Nephron (organoid): ENCODE results near the gene ZNRF1.
A peak's percentile ranks its signal among the peaks of the same experiment; 100 is the strongest.

ENCODE experiments used
- H3K27ac Mint-ChIP-seq, 3 experiments: 2 replicates each; pipeline ENCODE4 v1.8.0; 2020; ENCODE audit warnings: mixed read lengths in 3 of 3, mild to moderate bottlenecking in 2 of 3, moderate library complexity in 1 of 3
- H3K27me3 Mint-ChIP-seq: 2 replicates; pipeline ENCODE4 v1.8.0; 2021; ENCODE audit warnings: low read depth, mild to moderate bottlenecking, moderate library complexity, mixed read lengths
- H3K36me3 Mint-ChIP-seq: 2 replicates; pipeline ENCODE4 v1.8.0; 2020; ENCODE audit warnings: low read depth, mixed read lengths
- H3K4me1 Mint-ChIP-seq: 2 replicates; pipeline ENCODE4 v1.8.0; 2020; ENCODE audit warnings: mixed read lengths
- H3K4me3 Mint-ChIP-seq, 3 experiments: 2 replicates each; pipeline ENCODE4 v1.8.0; 2020; ENCODE audit warnings: mild to moderate bottlenecking in 3 of 3, mixed read lengths in 3 of 3, moderate library complexity in 2 of 3
- H3K9me3 Mint-ChIP-seq: 2 replicates; pipeline ENCODE4 v1.8.0; 2020; ENCODE audit warnings: mixed read lengths
- CTCF ChIP-seq, 3 experiments: fragments of 200-600 bp; sonication (generic); IDR thresholded peaks; one replicate each; pipeline ENCODE4 v1.5.0; 2021; ENCODE audit warnings: antibody characterized with exemption in 3 of 3; ENCODE audit not compliant: unreplicated experiment in 3 of 3

ZNRF1 gene

GRCh38 chr16:75043175-75043895, 44.5 kb downstream of the ZNRF1 start:
- no peak for TF ChIP-seq CTCF (IDR thresholded peaks at IDR 0.05; ENCODE audit: unreplicated experiment in 3 of 3)
- Mint-ChIP-seq H3K36me3 (peaks cover 24% of the 10 kb centered on the region), H3K27me3 (no peaks in the 10 kb centered on the region), H3K4me3 (no peak overlapping the region), H3K4me1 (peaks cover 41% of the 10 kb centered on the region), H3K9me3 (no peaks in the 10 kb centered on the region), H3K27ac (peak overlapping the region; percentile 44 to 85 (median 66))

GRCh38 chr16:75044800-75045361, 46.1 kb downstream of the ZNRF1 start:
- Mint-ChIP-seq H3K4me3 (peak overlapping the region in 1 of 3 experiments; percentile 41), H3K36me3 (peaks cover 27% of the 10 kb centered on the region), H3K27ac (peak overlapping the region; percentile 27 to 65 (median 63)), H3K4me1 (peaks cover 41% of the 10 kb centered on the region), H3K9me3 (peaks cover 4% of the 10 kb centered on the region), H3K27me3 (no peaks in the 10 kb centered on the region)
- no peak for TF ChIP-seq CTCF (IDR thresholded peaks at IDR 0.05; ENCODE audit: unreplicated experiment in 3 of 3)

GRCh38 chr16:75045424-75045823, 46.6 kb downstream of the ZNRF1 start:
- no peak overlapping the region for H3K4me3 Mint-ChIP-seq
- no peaks in the 10 kb centered on the region for H3K27me3 Mint-ChIP-seq
- peaks cover 41% of the 10 kb centered on the region for H3K4me1 Mint-ChIP-seq
- no peak for TF ChIP-seq CTCF (IDR thresholded peaks at IDR 0.05; ENCODE audit: unreplicated experiment in 3 of 3)
- H3K36me3 Mint-ChIP-seq = peaks cover 26% of the 10 kb centered on the region
- H3K27ac Mint-ChIP-seq = peak overlapping the region; percentile 27 to 65 (median 63)
- H3K9me3 Mint-ChIP-seq = peaks cover 5% of the 10 kb centered on the region

- peaks cover 35% of the 10 kb centered on the region for H3K36me3 Mint-ChIP-seq
- TF ChIP-seq CTCF (IDR thresholded peaks at IDR 0.05; ENCODE audit: unreplicated experiment in 3 of 3) = no peak
- H3K4me1 Mint-ChIP-seq = peaks cover 34% of the 10 kb centered on the region
- peaks cover 5% of the 10 kb centered on the region for H3K9me3 Mint-ChIP-seq
- no peak overlapping the region for H3K4me3 Mint-ChIP-seq
- H3K27me3 Mint-ChIP-seq = no peaks in the 10 kb centered on the region
- peak overlapping the region in 2 of 3 experiments; percentile 11 to 14 for H3K27ac Mint-ChIP-seq
Measured at GRCh38 chr16:75048054-75048453, 49.2 kb downstream of the ZNRF1 start.

- H3K36me3 Mint-ChIP-seq = peaks cover 35% of the 10 kb centered on the region
- peak overlapping the region in 1 of 3 experiments; percentile 11 for H3K27ac Mint-ChIP-seq
- peaks cover 29% of the 10 kb centered on the region for H3K4me1 Mint-ChIP-seq
- H3K4me3 Mint-ChIP-seq = no peak overlapping the region
- H3K9me3 Mint-ChIP-seq = peaks cover 5% of the 10 kb centered on the region
- no peak for TF ChIP-seq CTCF (IDR thresholded peaks at IDR 0.05; ENCODE audit: unreplicated experiment in 3 of 3)
- H3K27me3 Mint-ChIP-seq = no peaks in the 10 kb centered on the region
Measured at GRCh38 chr16:75048530-75048929, 49.7 kb downstream of the ZNRF1 start.
